Caco-2 (cell line): Measurements from ENCODE around the gene PTCD3. TPM values are rescaled to one million over a fixed set of nuclear protein-coding genes. Genes with fewer than 3 reads are reported as not detected.

Experiments used
- BruUV-seq: library from RNA; stranded (reverse); fragments of 400-500 nt; replicated peaks from 2 replicates; lab custom pipeline; 2021; lab: Mats Ljungman, UMichigan
- CTCF ChIA-PET: fragments of 300-600 bp; sonication (Branson Sonifier 250); formaldehyde crosslinking; loops from one replicate; lab custom pipeline; 2022; ENCODE audit warnings: antibody characterized with exemption; lab: Charles Lee
- POLR2A ChIA-PET: fragments of 300-600 bp; sonication (Branson Sonifier 250); formaldehyde crosslinking; loops from one replicate; lab custom pipeline; 2022; ENCODE audit warnings: antibody characterized with exemption; lab: Charles Lee
- DNase-seq, 2 experiments: peaks; one replicate each; pipeline versions ENCODE4 v3.0.0 to v3.0.0-alpha.2; 2020 to 2022
- H3K27me3 ChIP-seq: replicated peaks from 2 replicates; pipeline ENCODE4 v1.6.0; 2011; ENCODE audit warnings: low read length; ENCODE audit not compliant: control insufficient read depth, insufficient read depth
- H3K36me3 ChIP-seq: 2 replicates; pipeline ENCODE4 v1.5.1; 2011; ENCODE audit warnings: low read length; ENCODE audit not compliant: control insufficient read depth, insufficient read depth
- H3K4me1 ChIP-seq: fragments of 250-450 bp; sonication (Bioruptor Pico); 2 replicates; pipeline ENCODE4 v1.5.1; 2020; ENCODE audit warnings: mild to moderate bottlenecking
- H3K4me3 ChIP-seq: 2 replicates; pipeline ENCODE4 v1.5.1; 2011; ENCODE audit warnings: low read depth, mild to moderate bottlenecking, control low read depth, low read length
- H3K9me3 ChIP-seq: fragments of 250-450 bp; sonication (Bioruptor Pico); 2 replicates; pipeline ENCODE4 v1.5.1; 2020; ENCODE audit warnings: mild to moderate bottlenecking, moderate library complexity
- H3K27ac Mint-ChIP-seq: one replicate; pipeline ENCODE4 v1.8.0; 2022; ENCODE audit warnings: mixed read lengths; ENCODE audit not compliant: unreplicated experiment
- H3K27me3 Mint-ChIP-seq: one replicate; pipeline ENCODE4 v1.8.0; 2022; ENCODE audit warnings: mixed read lengths; ENCODE audit not compliant: insufficient read depth, unreplicated experiment
- H3K36me3 Mint-ChIP-seq: one replicate; pipeline ENCODE4 v1.8.0; 2022; ENCODE audit warnings: mild to moderate bottlenecking, mixed read lengths; ENCODE audit not compliant: insufficient read depth, unreplicated experiment
- H3K4me1 Mint-ChIP-seq: one replicate; pipeline ENCODE4 v1.8.0; 2022; ENCODE audit warnings: low read depth, mixed read lengths; ENCODE audit not compliant: unreplicated experiment
- H3K4me3 Mint-ChIP-seq: one replicate; pipeline ENCODE4 v1.8.0; 2022; ENCODE audit warnings: mild to moderate bottlenecking, moderate library complexity, mixed read lengths; ENCODE audit not compliant: unreplicated experiment
- H3K9me3 Mint-ChIP-seq: one replicate; pipeline ENCODE4 v1.8.0; 2022; ENCODE audit warnings: mixed read lengths; ENCODE audit not compliant: unreplicated experiment
- CTCF ChIP-seq, 2 experiments: fragments of 200-600 bp in 1 of 2; IDR thresholded peaks; 1 replicate in 1 of 2; 2 replicates in 1 of 2; pipeline versions ENCODE4 v1.5.1 to v1.8.0; 2011 to 2022; ENCODE audit warnings: antibody characterized with exemption in 1 of 2, control low read depth in 1 of 2, inconsistent platforms in 1 of 2, low read depth in 1 of 2, low read length in 1 of 2, mild to moderate bottlenecking in 1 of 2, moderate library complexity in 1 of 2; ENCODE audit not compliant: insufficient read depth in 1 of 2, severe bottlenecking in 1 of 2, unreplicated experiment in 1 of 2
- intact Hi-C: fragments of 100-400 bp; cut with micrococcal nuclease; formaldehyde crosslinking; loops from one replicate; pipeline ENCODE4 v1.10.0; 2022; ENCODE audit not compliant: unreplicated experiment
- total RNA-seq: library from RNA; stranded (reverse); gene quantifications from 2 replicates; pipeline ENCODE4 v1.2.3, GENCODE V29; 2022

The PTCD3 gene
- total RNA-seq, 1 experiment from 2014 or later = 282 TPM

- Mint-ChIP-seq H3K27ac (no peak overlapping the region), H3K9me3 (no peaks in the 10 kb centered on the region), H3K4me3 (no peak overlapping the region), H3K27me3 (no peaks in the 10 kb centered on the region), H3K4me1 (peaks cover 6% of the 10 kb centered on the region), H3K36me3 (peaks cover 97% of the 10 kb centered on the region)
- Histone ChIP-seq H3K27me3 (no peaks in the 10 kb centered on the region), H3K4me1 (no peaks in the 10 kb centered on the region), H3K36me3 (peaks cover 4% of the 10 kb centered on the region), H3K9me3 (no peaks in the 10 kb centered on the region), H3K4me3 (no peak overlapping the region)
- POLR2A ChIA-PET = no interaction called here
- TF ChIP-seq CTCF (IDR thresholded peaks at IDR 0.05; ENCODE audit: insufficient read depth in 1 of 2, low read depth in 1 of 2, low read length in 1 of 2, severe bottlenecking in 1 of 2, unreplicated experiment in 1 of 2) = no peak
- no TSS peak for BruUV-seq
- CTCF ChIA-PET = no interaction called here
- intact Hi-C loops = no loop called here
- DNase-seq = no peak
These were observed 54.3 kb downstream of the PTCD3 start for GRCh38 chr2:86160156-86160952.

- Histone ChIP-seq H3K4me1 (peaks cover 26% of the 10 kb centered on the region), H3K36me3 (peaks cover 2% of the 10 kb centered on the region), H3K9me3 (no peaks in the 10 kb centered on the region), H3K4me3 (no peak overlapping the region), H3K27me3 (no peaks in the 10 kb centered on the region)
- peaks cover 58% of the 10 kb centered on the region for H3K36me3 Mint-ChIP-seq
- BruUV-seq = no TSS peak
- no peak overlapping the region for H3K4me3 Mint-ChIP-seq
- intact Hi-C loops = no loop called here
- peaks cover 35% of the 10 kb centered on the region for H3K4me1 Mint-ChIP-seq
- no peak overlapping the region for H3K27ac Mint-ChIP-seq
- ChIA-PET POLR2A (interaction anchor here (0.9 kb wide), 1 partner anchor 271 kb away, joined by 3 read pairs; the partner anchor contains the start of gene KDM3A), CTCF (no interaction called here)
- H3K27me3 Mint-ChIP-seq = no peaks in the 10 kb centered on the region
- TF ChIP-seq CTCF (IDR thresholded peaks at IDR 0.05; ENCODE audit: insufficient read depth in 1 of 2, low read depth in 1 of 2, low read length in 1 of 2, severe bottlenecking in 1 of 2, unreplicated experiment in 1 of 2) = no peak
- DNase-seq = no peak
- no peaks in the 10 kb centered on the region for H3K9me3 Mint-ChIP-seq
These were observed 64.4 kb downstream of the PTCD3 start for GRCh38 chr2:86170449-86170848.

- peaks cover 2% of the 10 kb centered on the region for H3K36me3 ChIP-seq
- H3K9me3 Mint-ChIP-seq = no peaks in the 10 kb centered on the region
- CTCF ChIA-PET = no interaction called here
- no peak overlapping the region for H3K4me3 ChIP-seq
- H3K4me1 ChIP-seq = peaks cover 34% of the 10 kb centered on the region
- peaks cover 59% of the 10 kb centered on the region for H3K36me3 Mint-ChIP-seq
- H3K27ac Mint-ChIP-seq = no peak overlapping the region
- no peak for TF ChIP-seq CTCF (IDR thresholded peaks at IDR 0.05; ENCODE audit: insufficient read depth in 1 of 2, low read depth in 1 of 2, low read length in 1 of 2, severe bottlenecking in 1 of 2, unreplicated experiment in 1 of 2)
- POLR2A ChIA-PET = no interaction called here
- no peaks in the 10 kb centered on the region for H3K27me3 Mint-ChIP-seq
- no peak overlapping the region for H3K4me3 Mint-ChIP-seq
- no peaks in the 10 kb centered on the region for H3K9me3 ChIP-seq
- intact Hi-C loops = no loop called here
- peaks cover 43% of the 10 kb centered on the region for H3K4me1 Mint-ChIP-seq
- no peak for DNase-seq
- H3K27me3 ChIP-seq = no peaks in the 10 kb centered on the region
- no TSS peak for BruUV-seq
These were observed 65.3 kb downstream of the PTCD3 start for GRCh38 chr2:86171295-86171694.
